H1 (cell line): Measurements from ENCODE around the gene FAM234A. TPM values are rescaled to one million over a fixed set of nuclear protein-coding genes. Genes with fewer than 3 reads are reported as not detected.

Source experiments
- ASH2L ChIP-seq: fragments of 200-600, 300-600 bp; sonication (generic); IDR thresholded peaks from one replicate; pipeline ENCODE4 v1.7.1; 2017; ENCODE audit warnings: low read length
- JUN ChIP-seq: IDR thresholded peaks from 2 replicates; pipeline ENCODE4 v1.6.1; 2011; ENCODE audit warnings: low read depth, mild to moderate bottlenecking, improper control_type of control experiment, low read length
- RFX5 ChIP-seq: IDR thresholded peaks from 2 replicates; pipeline ENCODE4 v1.6.1; 2011; ENCODE audit warnings: low read depth, low read length, improper control_type of control experiment, borderline replicate concordance
- RNF2 ChIP-seq: fragments of 200-900, 300-1000 bp; sonication (generic); IDR thresholded peaks from 2 replicates; pipeline ENCODE4 v1.7.1; 2016; ENCODE audit warnings: borderline replicate concordance, low read depth, mild to moderate bottlenecking, antibody characterized with exemption, low read length; ENCODE audit not compliant: poor library complexity, severe bottlenecking; ENCODE audit errors: missing control alignments
- SUZ12 ChIP-seq: fragments of 200-600 bp; sonication (generic); IDR thresholded peaks from 2 replicates; pipeline ENCODE4 v1.6.1; 2012; ENCODE audit warnings: mild to moderate bottlenecking, inconsistent platforms, low read length, moderate library complexity, mixed read lengths
- TBP ChIP-seq: IDR thresholded peaks from 2 replicates; pipeline ENCODE4 v1.6.1; 2011; ENCODE audit warnings: low read depth, low read length, improper control_type of control experiment
- polyA plus RNA-seq, 7 experiments: library from polyadenylated mRNA; depleted of rRNA in 3 of 7; stranded (reverse) in 5 of 7; unstranded in 2 of 7; fragments of >200 nt in 5 of 7; fragments of 200-250 nt in 2 of 7; gene quantifications; 1 replicate in 5 of 7; 2 replicates in 1 of 7; 4 replicates in 1 of 7; pipeline versions ENCODE4 v1.2.1 to v1.2.3, GENCODE V29; 2011 to 2013; ENCODE audit warnings: missing spikeins in 2 of 7, mixed read lengths in 2 of 7
- total RNA-seq: library from RNA; stranded (reverse); fragmentation: NEBNext Ultra II Directional; extraction: Animal tissue kit (Norgen Biotek cat#: 25700); gene quantifications from 2 replicates; pipeline ENCODE4 v1.2.1, GENCODE V29; 2021

Gene FAM234A
- total and polyA plus RNA-seq, 2 of the 8 experiments (the other 6 are each of a cell fraction or from before 2014, with no cell fraction given) = 80.6 to 104 TPM

GRCh38 chr16:270381-271255 lies 36.0 kb downstream of the FAM234A start (continued):
- TF ChIP-seq ASH2L = no peak
- no peak for TF ChIP-seq TBP
- TF ChIP-seq RFX5 = no peak
- TF ChIP-seq JUN = no peak
- no peak for TF ChIP-seq RNF2
- TF ChIP-seq SUZ12 = no peak
